Astrocyte of the cerebellum (primary cell): ENCODE data around the gene RPP30.
"Not testable (repeated sequence)": the region's sequence is repeated elsewhere in the genome, so short reads cannot be mapped to it uniquely, and the experiment has no call there.

Experiments used
- DNase-seq: peaks from one replicate; pipeline ENCODE4 v3.0.0-alpha.2; 2011; ENCODE audit warnings: low read depth
- H3K4me3 ChIP-seq: 2 replicates; pipeline ENCODE4 v1.5.1; 2011; ENCODE audit warnings: mild to moderate bottlenecking, low read depth, low read length, moderate library complexity
- in situ Hi-C: cut with HindIII; loops from 2 replicates; pipeline ENCODE4 v1.10.0; 2017; ENCODE audit warnings: low sequenced_read_pairs
- TF ChIP-seq, protein P1 (sequence below): IDR thresholded peaks from 2 replicates; pipeline ENCODE4 v1.5.1; 2012; ENCODE audit warnings: low read length, low read depth, moderate library complexity, mild to moderate bottlenecking; ENCODE audit errors: missing control alignments

RPP30 gene

DNA sequence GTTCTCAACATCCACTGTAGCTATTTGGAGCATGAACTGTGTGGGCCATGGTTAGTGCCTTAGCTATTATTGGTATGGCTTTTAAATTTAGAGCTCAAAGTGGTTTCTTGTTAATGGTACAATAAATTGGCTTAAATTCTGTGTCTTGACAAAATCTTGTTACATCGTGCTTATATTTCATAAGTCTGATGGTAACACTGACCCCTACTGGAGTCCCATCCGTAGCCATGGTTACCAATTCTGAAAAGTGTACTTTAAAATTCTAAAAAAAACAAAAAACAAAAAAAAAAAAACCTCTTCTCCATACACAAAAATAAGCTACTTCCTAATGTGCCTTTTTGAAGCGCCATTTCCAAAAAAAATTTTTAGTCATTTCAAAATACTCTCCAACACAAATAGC, 6.4 kb upstream of the RPP30 start:
- H3K4me3 ChIP-seq = no peak overlapping the region
- DNase-seq = no peak
- in situ Hi-C loops = no loop called here
- TF ChIP-seq, protein P1, sequence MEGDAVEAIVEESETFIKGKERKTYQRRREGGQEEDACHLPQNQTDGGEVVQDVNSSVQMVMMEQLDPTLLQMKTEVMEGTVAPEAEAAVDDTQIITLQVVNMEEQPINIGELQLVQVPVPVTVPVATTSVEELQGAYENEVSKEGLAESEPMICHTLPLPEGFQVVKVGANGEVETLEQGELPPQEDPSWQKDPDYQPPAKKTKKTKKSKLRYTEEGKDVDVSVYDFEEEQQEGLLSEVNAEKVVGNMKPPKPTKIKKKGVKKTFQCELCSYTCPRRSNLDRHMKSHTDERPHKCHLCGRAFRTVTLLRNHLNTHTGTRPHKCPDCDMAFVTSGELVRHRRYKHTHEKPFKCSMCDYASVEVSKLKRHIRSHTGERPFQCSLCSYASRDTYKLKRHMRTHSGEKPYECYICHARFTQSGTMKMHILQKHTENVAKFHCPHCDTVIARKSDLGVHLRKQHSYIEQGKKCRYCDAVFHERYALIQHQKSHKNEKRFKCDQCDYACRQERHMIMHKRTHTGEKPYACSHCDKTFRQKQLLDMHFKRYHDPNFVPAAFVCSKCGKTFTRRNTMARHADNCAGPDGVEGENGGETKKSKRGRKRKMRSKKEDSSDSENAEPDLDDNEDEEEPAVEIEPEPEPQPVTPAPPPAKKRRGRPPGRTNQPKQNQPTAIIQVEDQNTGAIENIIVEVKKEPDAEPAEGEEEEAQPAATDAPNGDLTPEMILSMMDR = peak; percentile 52

- no peak overlapping the region for H3K4me3 ChIP-seq
- TF ChIP-seq, protein P1 = no peak
- in situ Hi-C loops = no loop called here
- no peak for DNase-seq
These were observed 5.7 kb upstream of the RPP30 start for GRCh38 chr10:90866050-90866598.

DNA sequence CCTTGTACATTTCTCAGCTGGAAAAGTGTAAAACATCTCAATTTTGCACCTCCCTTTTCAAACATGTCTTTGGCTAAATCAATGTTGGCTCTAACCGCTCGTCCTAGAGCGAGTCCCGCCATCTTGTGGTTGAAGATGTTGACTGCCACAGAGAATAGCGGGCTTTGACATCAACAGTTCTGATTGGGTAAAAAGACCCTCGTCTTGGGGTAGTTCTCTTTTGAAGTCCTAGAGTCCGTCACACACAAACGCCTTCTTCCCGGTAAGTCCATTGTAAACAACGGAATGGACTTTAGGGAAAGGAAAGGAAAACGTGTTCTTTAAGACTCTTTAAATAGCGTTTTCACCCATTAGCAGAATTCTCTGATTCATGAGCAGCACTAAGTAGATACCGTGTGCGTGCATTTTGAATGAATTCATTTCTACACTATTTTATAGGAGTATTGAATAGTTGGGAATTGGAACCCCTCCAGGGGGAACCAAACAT, 452 bp upstream of the RPP30 start:
- peak overlapping the region; percentile 97 for H3K4me3 ChIP-seq
- peak; percentile 68 for DNase-seq
- in situ Hi-C loops = no loop called here
- TF ChIP-seq, protein P1 = peak; percentile 61

GRCh38 chr10:90872648-90873020, 860 bp downstream of the RPP30 start:
- H3K4me3 ChIP-seq = peak overlapping the region; percentile 97
- DNase-seq = no peak
- in situ Hi-C loops = no loop called here
- TF ChIP-seq, protein P1 = no peak

DNA sequence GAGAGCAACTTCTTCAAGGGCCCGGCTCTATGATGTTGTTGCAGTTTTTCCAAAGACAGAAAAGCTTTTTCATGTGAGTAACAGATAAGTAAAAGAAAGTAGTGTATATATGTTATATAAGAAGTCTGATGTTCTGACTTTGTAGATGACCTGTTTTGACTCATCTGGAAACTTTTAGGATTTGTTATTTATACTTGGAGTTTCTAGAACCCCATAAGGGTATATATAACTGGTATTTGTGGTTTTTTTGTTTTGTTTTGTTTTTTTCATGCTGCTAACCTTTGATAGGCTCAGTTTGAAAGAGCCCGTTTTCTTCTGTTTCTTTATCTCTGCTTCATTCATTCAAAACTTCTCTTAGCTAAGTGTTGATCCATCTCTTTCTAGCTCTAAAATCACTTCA, 7.3 kb downstream of the RPP30 start:
- in situ Hi-C loops = no loop called here
- no peak overlapping the region for H3K4me3 ChIP-seq
- TF ChIP-seq, protein P1 = no peak

DNA sequence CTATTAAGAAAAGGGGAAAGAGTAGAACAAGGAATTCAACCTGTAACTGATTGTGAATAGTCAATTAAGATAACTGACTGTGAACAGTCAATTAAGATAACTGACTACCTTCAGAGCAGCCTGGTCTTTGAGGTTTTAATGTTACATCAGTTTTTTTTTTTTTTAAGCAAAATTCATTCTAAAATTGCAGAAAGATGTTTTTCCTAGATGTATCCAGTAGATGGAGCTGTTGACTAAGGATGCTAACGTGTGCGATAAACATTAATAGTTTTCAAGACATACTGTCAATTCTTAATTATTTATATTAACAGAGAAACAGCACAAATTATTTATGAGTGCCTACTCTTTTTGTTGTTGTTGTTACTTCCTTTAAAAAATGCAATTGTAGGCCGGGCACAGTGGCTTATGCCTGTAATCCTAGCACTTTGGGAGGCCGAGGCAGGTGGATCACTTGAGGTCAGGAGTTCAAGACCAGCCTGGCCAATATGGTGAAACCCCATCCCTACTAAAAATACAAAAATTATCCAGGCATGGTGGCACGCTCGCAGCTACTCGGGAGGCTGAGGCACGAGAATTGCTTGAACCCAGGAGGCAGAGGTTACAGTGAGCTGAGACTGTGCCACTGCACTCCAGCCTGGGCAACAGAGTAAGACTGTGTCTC, 8.4 kb downstream of the RPP30 start:
- H3K4me3 ChIP-seq, in situ Hi-C loops, DNase-seq: not testable (repeated sequence)
- TF ChIP-seq, protein P1 = peak; percentile 39

More for the DNA sequence above, 7.3 kb downstream of the RPP30 start:
- DNase-seq = no peak
